IMR-90 (cell line): ENCODE results near the gene HEATR1. TPM values are rescaled to one million over a fixed set of nuclear protein-coding genes. Genes with fewer than 3 reads are reported as not detected.
"Not testable (repeated sequence)": the region's sequence is repeated elsewhere in the genome, so short reads cannot be mapped to it uniquely, and the experiment has no call there.

Experiments used
- ATAC-seq: fragments of 200-7000 bp; cut with Tn5 transposase; 2 replicates; pipeline ENCODE4 v1.9.1; 2020; ENCODE audit warnings: low read depth, mild to moderate bottlenecking, moderate library complexity
- BruUV-seq: library from RNA; stranded (reverse); fragments of 400-500 nt; replicated peaks from 2 replicates; lab custom pipeline; 2021; lab: Mats Ljungman, UMichigan
- CTCF ChIA-PET: fragments of 300-600 bp; formaldehyde crosslinking; extraction: SDS; loops from one replicate; lab custom pipeline; 2021; ENCODE audit warnings: antibody characterized with exemption; lab: Yijun Ruan, JAX
- POLR2A ChIA-PET: fragments of 300-600 bp; sonication (Branson Sonifier 250); formaldehyde crosslinking; loops from one replicate; lab custom pipeline; 2022; ENCODE audit warnings: antibody characterized with exemption; ENCODE audit not compliant: unreplicated experiment; lab: Charles Lee
- DNase-seq: peaks from one replicate; pipeline ENCODE4 v3.0.0; 2013
- H2AFZ ChIP-seq: replicated peaks from 2 replicates; pipeline ENCODE3; 2013; ENCODE audit warnings: low read length, mild to moderate bottlenecking; ENCODE audit not compliant: poor library complexity
- H2AK5ac ChIP-seq: 2 replicates; pipeline ENCODE4 v1.6.1; 2013; ENCODE audit warnings: low read depth, low read length, inconsistent platforms
- H2AK9ac ChIP-seq: replicated peaks from 2 replicates; pipeline ENCODE3; 2013; ENCODE audit warnings: mild to moderate bottlenecking, low read depth, low read length, moderate library complexity; ENCODE audit not compliant: poor library complexity
- H2BK120ac ChIP-seq: 2 replicates; pipeline ENCODE4 v1.6.1; 2013; ENCODE audit warnings: low read depth, low read length, inconsistent platforms
- H2BK15ac ChIP-seq: 3 replicates; pipeline ENCODE4 v1.6.1; 2013; ENCODE audit warnings: low read depth, low read length, inconsistent platforms
- H2BK20ac ChIP-seq: 2 replicates; pipeline ENCODE4 v1.6.1; 2013; ENCODE audit warnings: low read depth, mild to moderate bottlenecking, inconsistent platforms, low read length, moderate library complexity
- H2BK5ac ChIP-seq: 2 replicates; pipeline ENCODE4 v1.6.1; 2013; ENCODE audit warnings: mild to moderate bottlenecking, low read depth, low read length, inconsistent platforms; ENCODE audit not compliant: poor library complexity, severe bottlenecking
- H3K14ac ChIP-seq: replicated peaks from 2 replicates; pipeline ENCODE4 v1.6.1; 2013; ENCODE audit warnings: low read depth, low read length, inconsistent platforms
- H3K18ac ChIP-seq: 2 replicates; pipeline ENCODE4 v1.6.1; 2013; ENCODE audit warnings: low read depth, low read length, control low read depth
- H3K23ac ChIP-seq: 2 replicates; pipeline ENCODE4 v1.6.1; 2013; ENCODE audit warnings: low read depth, low read length, inconsistent platforms
- H3K27ac ChIP-seq: 2 replicates; pipeline ENCODE4 v1.5.1; 2013; ENCODE audit warnings: mild to moderate bottlenecking, control low read depth, low read length; ENCODE audit not compliant: insufficient read depth
- H3K27me3 ChIP-seq: 2 replicates; pipeline ENCODE4 v1.6.1; 2013; ENCODE audit warnings: low read length; ENCODE audit not compliant: control insufficient read depth, insufficient read depth
- H3K36me3 ChIP-seq: 2 replicates; pipeline ENCODE4 v1.6.1; 2013; ENCODE audit warnings: low read length, mixed read lengths; ENCODE audit not compliant: control insufficient read depth, insufficient read depth
- H3K4ac ChIP-seq: 2 replicates; pipeline ENCODE4 v1.6.1; 2013; ENCODE audit warnings: low read depth, low read length, inconsistent platforms
- H3K4me1 ChIP-seq: 2 replicates; pipeline ENCODE4 v1.6.1; 2013; ENCODE audit warnings: low read length, mixed read lengths; ENCODE audit not compliant: control insufficient read depth, insufficient read depth
- H3K4me2 ChIP-seq: 2 replicates; pipeline ENCODE4 v1.6.1; 2013; ENCODE audit warnings: low read depth, mild to moderate bottlenecking, control low read depth, low read length, moderate library complexity
- H3K4me3 ChIP-seq: 2 replicates; pipeline ENCODE4 v1.5.1; 2013; ENCODE audit warnings: low read depth, mild to moderate bottlenecking, control low read depth, low read length, moderate library complexity; ENCODE audit not compliant: insufficient read depth
- H3K56ac ChIP-seq: 2 replicates; pipeline ENCODE4 v1.6.1; 2013; ENCODE audit warnings: low read length, inconsistent platforms; ENCODE audit not compliant: insufficient read depth; ENCODE audit errors: extremely low read depth
- H3K79me1 ChIP-seq, 2 experiments: 2 replicates each; pipeline ENCODE4 v1.6.1; 2013; ENCODE audit warnings: low read length in 2 of 2, inconsistent platforms in 1 of 2, low read depth in 1 of 2
- H3K9ac ChIP-seq: 2 replicates; pipeline ENCODE4 v1.6.1; 2013; ENCODE audit warnings: low read depth, low read length, control low read depth
- H3K9me1 ChIP-seq: 2 replicates; pipeline ENCODE4 v1.6.1; 2013; ENCODE audit warnings: low read length, inconsistent platforms; ENCODE audit not compliant: insufficient read depth
- H3K9me3 ChIP-seq: 2 replicates; pipeline ENCODE4 v1.6.1; 2013; ENCODE audit warnings: low read length; ENCODE audit not compliant: control insufficient read depth, insufficient read depth
- H4K20me1 ChIP-seq: 2 replicates; pipeline ENCODE4 v1.6.1; 2013; ENCODE audit warnings: low read length, inconsistent platforms; ENCODE audit not compliant: insufficient read depth
- H4K5ac ChIP-seq: 2 replicates; pipeline ENCODE4 v1.6.1; 2013; ENCODE audit warnings: mild to moderate bottlenecking, low read depth, low read length, control low read depth
- H4K8ac ChIP-seq, 2 experiments: 2 replicates each; pipeline ENCODE4 v1.6.1; 2013; ENCODE audit warnings: low read depth in 2 of 2, low read length in 2 of 2, control low read depth in 1 of 2, inconsistent platforms in 1 of 2
- H4K91ac ChIP-seq: 2 replicates; pipeline ENCODE4 v1.6.1; 2013; ENCODE audit warnings: low read depth, low read length, inconsistent platforms; ENCODE audit not compliant: insufficient read depth
- WGBS, 2 experiments: methylation state at CpG; one replicate each; pipeline versions ENCODE4 v1.1.5 to v1.1.7; 2013; ENCODE audit warnings: missing lambda C conversion rate in 2 of 2; ENCODE audit not compliant: insufficient read length in 1 of 2; ENCODE audit errors: extremely low coverage in 2 of 2; 5-methylcytosine and 5-hydroxymethylcytosine counted together
- dilution Hi-C: fragments of 300-500 bp; cut with HindIII; formaldehyde crosslinking; loops from one replicate; pipeline ENCODE4 v1.14.3; 2018; ENCODE audit warnings: low sequenced_read_pairs; ENCODE audit not compliant: unreplicated experiment
- in situ Hi-C: fragments of 300-500 bp; cut with MboI; formaldehyde crosslinking; loops from 3 replicates; pipeline ENCODE4 v1.14.3; 2019; ENCODE audit warnings: low sequenced_read_pairs, inconsistent platforms, mixed read lengths
- intact Hi-C: fragments of 100-400 bp; cut with micrococcal nuclease; formaldehyde crosslinking; loops from 2 replicates; pipeline ENCODE4 v1.10.0; 2022
- polyA plus RNA-seq, 3 experiments: library from polyadenylated mRNA; depleted of rRNA; stranded (reverse); fragments of >200 nt; gene quantifications; 2 replicates each; pipeline ENCODE4 v1.2.3, GENCODE V29; 2012; ENCODE audit warnings: low replicate concordance in 1 of 3
- total RNA-seq: library from RNA; depleted of rRNA; stranded (reverse); fragments of >200 nt; gene quantifications from 2 replicates; pipeline ENCODE4 v1.2.3, GENCODE V29; 2012

Gene HEATR1
- total and polyA plus RNA-seq, 2 of the 4 experiments (the other 2 are of a cell fraction): 8.5 to 53.8 TPM

DNA sequence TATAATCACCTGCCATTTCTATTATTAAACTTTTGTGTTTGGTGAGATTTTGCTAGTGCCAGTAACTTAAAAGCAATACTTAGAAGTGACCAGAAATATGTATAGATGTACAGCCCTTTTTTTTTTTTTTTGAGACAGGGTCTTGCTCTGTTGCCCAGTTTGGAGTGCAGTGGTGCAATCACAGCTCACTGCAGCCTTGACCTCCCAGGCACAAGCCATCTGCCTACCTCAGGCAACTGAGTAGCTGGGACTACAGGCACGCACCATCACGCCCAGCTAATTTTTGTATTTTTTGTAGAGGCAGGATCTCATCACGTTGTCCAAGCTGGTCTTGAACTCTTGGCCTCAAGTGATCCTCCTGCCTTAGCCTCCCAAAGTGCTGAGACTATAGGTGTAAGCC lies 23.9 kb downstream of the HEATR1 start:
- BruUV-seq, H2BK5ac ChIP-seq, DNase-seq, H3K14ac ChIP-seq, H3K4me3 ChIP-seq, H2BK120ac ChIP-seq, H4K20me1 ChIP-seq, H3K18ac ChIP-seq, H2BK15ac ChIP-seq, H3K9ac ChIP-seq, H2BK20ac ChIP-seq, H3K27me3 ChIP-seq, dilution Hi-C loops, H4K5ac ChIP-seq, H2AFZ ChIP-seq, H3K9me3 ChIP-seq, intact Hi-C loops, POLR2A ChIA-PET, H2AK5ac ChIP-seq, H3K4ac ChIP-seq, H3K56ac ChIP-seq, H3K9me1 ChIP-seq, H3K23ac ChIP-seq, H3K27ac ChIP-seq, in situ Hi-C loops, H3K4me1 ChIP-seq, ATAC-seq, H4K8ac ChIP-seq, H4K91ac ChIP-seq, H3K4me2 ChIP-seq, H2AK9ac ChIP-seq, H3K79me1 ChIP-seq: not testable (repeated sequence)
- peaks cover 19% of the 10 kb centered on the region for H3K36me3 ChIP-seq
- CTCF ChIA-PET: interaction anchor here (0.6 kb wide), 2 partner anchors 74 to 113 kb away, joined by 5 to 6 read pairs; no protein-coding TSS in a partner anchor
- no CpG with 5 or more reads among the region's 3 CpGs for WGBS, 2 experiments
